Kidney epithelial cell (primary cell): ENCODE data around the gene FAM13B. TPM values are rescaled to one million over a fixed set of nuclear protein-coding genes. Genes with fewer than 3 reads are reported as not detected.
A peak's percentile ranks its signal among the peaks of the same experiment; 100 is the strongest.
"Not testable (repeated sequence)": the region's sequence is repeated elsewhere in the genome, so short reads cannot be mapped to it uniquely, and the experiment has no call there.

Source experiments
- DNase-seq: peaks from one replicate; pipeline ENCODE4 v3.0.0-alpha.2; 2010; ENCODE audit warnings: low read depth
- H3K27me3 ChIP-seq: 2 replicates; pipeline ENCODE4 v1.6.0; 2011; ENCODE audit warnings: low read length; ENCODE audit not compliant: control insufficient read depth, insufficient read depth
- H3K36me3 ChIP-seq: 2 replicates; pipeline ENCODE4 v1.5.1; 2011; ENCODE audit warnings: low read length; ENCODE audit not compliant: control insufficient read depth, insufficient read depth
- H3K4me3 ChIP-seq: 2 replicates; pipeline ENCODE4 v1.5.1; 2011; ENCODE audit warnings: low read depth, mild to moderate bottlenecking, control low read depth, low read length
- total RNA-seq: library from RNA; depleted of rRNA; stranded (reverse); fragments of >200 nt; gene quantifications from 2 replicates; pipeline ENCODE4 v1.2.3, GENCODE V29; 2015
- TF ChIP-seq, protein P1 (sequence below): IDR thresholded peaks from 2 replicates; pipeline ENCODE4 v1.5.1; 2011; ENCODE audit warnings: mild to moderate bottlenecking, moderate library complexity, low read length, control low read depth, inconsistent platforms; ENCODE audit not compliant: insufficient read depth, poor library complexity, severe bottlenecking

The FAM13B gene
- total RNA-seq, 1 donor from 2014 or later: 14.4 TPM

- TF ChIP-seq, protein P1, sequence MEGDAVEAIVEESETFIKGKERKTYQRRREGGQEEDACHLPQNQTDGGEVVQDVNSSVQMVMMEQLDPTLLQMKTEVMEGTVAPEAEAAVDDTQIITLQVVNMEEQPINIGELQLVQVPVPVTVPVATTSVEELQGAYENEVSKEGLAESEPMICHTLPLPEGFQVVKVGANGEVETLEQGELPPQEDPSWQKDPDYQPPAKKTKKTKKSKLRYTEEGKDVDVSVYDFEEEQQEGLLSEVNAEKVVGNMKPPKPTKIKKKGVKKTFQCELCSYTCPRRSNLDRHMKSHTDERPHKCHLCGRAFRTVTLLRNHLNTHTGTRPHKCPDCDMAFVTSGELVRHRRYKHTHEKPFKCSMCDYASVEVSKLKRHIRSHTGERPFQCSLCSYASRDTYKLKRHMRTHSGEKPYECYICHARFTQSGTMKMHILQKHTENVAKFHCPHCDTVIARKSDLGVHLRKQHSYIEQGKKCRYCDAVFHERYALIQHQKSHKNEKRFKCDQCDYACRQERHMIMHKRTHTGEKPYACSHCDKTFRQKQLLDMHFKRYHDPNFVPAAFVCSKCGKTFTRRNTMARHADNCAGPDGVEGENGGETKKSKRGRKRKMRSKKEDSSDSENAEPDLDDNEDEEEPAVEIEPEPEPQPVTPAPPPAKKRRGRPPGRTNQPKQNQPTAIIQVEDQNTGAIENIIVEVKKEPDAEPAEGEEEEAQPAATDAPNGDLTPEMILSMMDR: no peak
- Histone ChIP-seq H3K27me3 (no peaks in the 10 kb centered on the region), H3K36me3 (no peaks in the 10 kb centered on the region), H3K4me3 (no peak overlapping the region)
- no peak for DNase-seq
Measured at GRCh38 chr5:138067945-138068344, 35.1 kb upstream of the FAM13B start.

DNA sequence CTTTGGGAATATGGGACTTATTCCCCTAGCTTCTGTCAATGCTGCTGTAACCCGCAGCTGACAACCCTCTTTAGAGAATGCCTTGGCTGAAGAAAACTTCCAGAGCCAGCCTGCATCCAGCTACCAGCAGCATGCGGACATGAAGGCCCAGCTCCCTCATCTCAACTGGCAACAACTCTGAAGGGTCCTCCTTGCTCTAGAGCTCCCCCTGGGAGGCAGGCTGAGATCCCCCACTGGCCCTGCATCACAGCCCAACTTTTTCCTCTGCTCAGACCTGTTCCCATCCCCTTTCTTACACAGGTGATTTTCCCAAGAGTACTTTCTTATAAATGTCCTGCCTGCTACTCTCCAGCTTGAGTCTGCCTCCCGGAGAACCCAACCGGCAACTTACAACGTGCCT, 32.2 kb upstream of the FAM13B start:
- H3K27me3 ChIP-seq: no peaks in the 10 kb centered on the region
- no peaks in the 10 kb centered on the region for H3K36me3 ChIP-seq
- H3K4me3 ChIP-seq: no peak overlapping the region
- DNase-seq: no peak
- TF ChIP-seq, protein P1: peak; percentile 42

- DNase-seq: no peak
- Histone ChIP-seq H3K4me3 (no peak overlapping the region), H3K36me3 (no peaks in the 10 kb centered on the region), H3K27me3 (no peaks in the 10 kb centered on the region)
- TF ChIP-seq, protein P1: no peak
Measured at GRCh38 chr5:138064526-138064925, 31.6 kb upstream of the FAM13B start.

DNA sequence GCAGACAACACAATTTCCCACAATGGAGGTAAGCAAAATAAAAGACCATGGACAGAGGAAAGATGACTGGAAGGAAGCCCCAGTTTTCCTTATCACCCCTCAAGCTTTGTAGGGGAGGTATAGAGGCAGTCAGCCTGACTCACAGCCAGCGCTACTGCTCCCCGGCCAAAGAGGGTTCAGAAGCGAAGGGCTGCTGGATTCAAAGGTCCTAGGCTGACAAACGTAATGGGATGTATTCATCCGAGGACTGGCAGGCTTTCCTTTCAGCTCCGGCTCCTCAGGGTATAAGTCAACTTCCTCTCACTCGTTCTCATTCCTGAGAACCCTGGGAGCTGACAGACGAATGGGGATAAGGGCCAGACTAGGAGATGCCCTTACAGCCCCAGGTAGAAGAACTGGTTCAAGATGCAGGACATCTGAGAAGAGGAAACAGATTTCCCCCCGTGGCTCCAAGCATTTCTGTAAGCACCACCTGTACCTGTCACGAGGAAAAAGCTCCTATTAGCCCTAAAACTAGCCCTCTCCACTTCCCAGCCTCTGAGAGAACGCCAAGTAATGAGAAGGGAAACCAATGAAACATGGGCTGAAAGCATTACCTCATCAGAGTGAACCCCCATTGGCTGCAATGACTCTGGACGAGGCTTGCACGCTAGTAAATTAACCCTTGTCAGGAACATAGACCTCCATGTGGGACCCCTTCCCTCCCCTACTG, 22.1 kb upstream of the FAM13B start:
- Histone ChIP-seq H3K4me3 (no peak overlapping the region), H3K27me3 (no peaks in the 10 kb centered on the region), H3K36me3 (no peaks in the 10 kb centered on the region)
- TF ChIP-seq, protein P1: no peak
- no peak for DNase-seq

GRCh38 chr5:138054206-138054605, 21.3 kb upstream of the FAM13B start:
- no peak for DNase-seq
- TF ChIP-seq, protein P1: no peak
- Histone ChIP-seq H3K4me3 (no peak overlapping the region), H3K36me3 (no peaks in the 10 kb centered on the region), H3K27me3 (no peaks in the 10 kb centered on the region)

DNA sequence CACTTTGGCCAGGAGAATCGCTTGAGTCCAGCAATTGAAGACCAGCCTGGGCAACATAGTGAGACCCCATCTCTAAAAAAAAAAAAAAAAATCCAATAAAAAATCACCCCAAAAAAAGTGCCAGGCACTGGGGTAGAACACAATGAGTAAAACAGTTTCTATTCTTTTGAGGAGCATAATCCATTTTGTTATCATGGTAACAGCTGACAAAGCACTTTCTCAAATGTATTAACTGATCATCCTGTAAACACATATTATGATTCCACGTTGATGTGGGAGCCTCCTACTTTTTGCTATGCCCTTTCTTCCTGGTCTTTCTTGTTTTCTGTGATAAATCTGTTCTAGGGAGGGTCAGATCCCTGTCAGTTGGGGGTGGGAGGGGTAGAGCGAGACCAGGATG, 20.7 kb upstream of the FAM13B start:
- no peaks in the 10 kb centered on the region for H3K27me3 ChIP-seq
- H3K36me3 ChIP-seq: no peaks in the 10 kb centered on the region
- H3K4me3 ChIP-seq: no peak overlapping the region
- TF ChIP-seq, protein P1: no peak
- no peak for DNase-seq

- H3K4me3 ChIP-seq, DNase-seq, H3K36me3 ChIP-seq, H3K27me3 ChIP-seq: not testable (repeated sequence)
Measured at GRCh38 chr5:138052718-138053117, 19.8 kb upstream of the FAM13B start.
